SU-DHL-6 (cell line): ENCODE measurements around the gene CRYBA4.

Source experiments
- EZH2phosphoT487 ChIP-seq: fragments of 200-600 bp; sonication (generic), shearing (Covaris generic); conservative IDR thresholded peaks from 2 replicates; pipeline ENCODE4 v1.6.1; 2018; ENCODE audit warnings: mild to moderate bottlenecking, antibody characterized with exemption, low read length, moderate library complexity, mixed read lengths
- TF ChIP-seq, protein P1 (sequence below): fragments of 200-600 bp; sonication (generic); IDR thresholded peaks from one replicate; pipeline ENCODE4 v1.5.1; 2017; ENCODE audit warnings: antibody characterized with exemption, mild to moderate bottlenecking, low read length, moderate library complexity; ENCODE audit not compliant: insufficient read depth, poor library complexity, severe bottlenecking

DNA sequence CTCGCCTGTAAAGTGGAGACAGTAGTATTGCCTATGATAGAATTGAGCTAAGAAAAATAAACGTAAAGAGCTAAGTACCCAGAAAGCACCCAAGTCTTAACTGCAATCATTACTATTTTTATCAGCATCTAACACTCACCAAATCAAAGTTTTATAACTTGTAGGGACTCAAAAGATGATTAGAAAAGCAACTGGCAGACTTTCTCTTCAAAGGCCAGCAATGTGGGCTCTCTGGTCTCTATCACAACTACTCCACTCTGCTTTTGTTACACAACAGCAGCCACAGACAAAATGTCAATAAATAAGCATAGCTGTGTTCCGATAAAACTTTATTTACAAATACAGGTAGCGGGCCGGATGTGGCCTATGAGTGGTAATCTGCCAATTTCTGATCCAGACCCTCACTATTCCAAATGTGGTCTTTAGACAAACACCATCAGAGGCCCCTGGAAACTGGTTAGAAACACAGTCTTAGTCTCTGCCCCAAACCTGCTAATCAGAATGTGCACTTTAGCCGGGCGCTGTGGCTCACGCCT lies 40.1 kb upstream of the CRYBA4 start:
- TF ChIP-seq, protein P1, sequence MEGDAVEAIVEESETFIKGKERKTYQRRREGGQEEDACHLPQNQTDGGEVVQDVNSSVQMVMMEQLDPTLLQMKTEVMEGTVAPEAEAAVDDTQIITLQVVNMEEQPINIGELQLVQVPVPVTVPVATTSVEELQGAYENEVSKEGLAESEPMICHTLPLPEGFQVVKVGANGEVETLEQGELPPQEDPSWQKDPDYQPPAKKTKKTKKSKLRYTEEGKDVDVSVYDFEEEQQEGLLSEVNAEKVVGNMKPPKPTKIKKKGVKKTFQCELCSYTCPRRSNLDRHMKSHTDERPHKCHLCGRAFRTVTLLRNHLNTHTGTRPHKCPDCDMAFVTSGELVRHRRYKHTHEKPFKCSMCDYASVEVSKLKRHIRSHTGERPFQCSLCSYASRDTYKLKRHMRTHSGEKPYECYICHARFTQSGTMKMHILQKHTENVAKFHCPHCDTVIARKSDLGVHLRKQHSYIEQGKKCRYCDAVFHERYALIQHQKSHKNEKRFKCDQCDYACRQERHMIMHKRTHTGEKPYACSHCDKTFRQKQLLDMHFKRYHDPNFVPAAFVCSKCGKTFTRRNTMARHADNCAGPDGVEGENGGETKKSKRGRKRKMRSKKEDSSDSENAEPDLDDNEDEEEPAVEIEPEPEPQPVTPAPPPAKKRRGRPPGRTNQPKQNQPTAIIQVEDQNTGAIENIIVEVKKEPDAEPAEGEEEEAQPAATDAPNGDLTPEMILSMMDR: no peak
- no peak for TF ChIP-seq EZH2phosphoT487
